ENCODE measurements around the gene CHCHD5. TPM values are rescaled to one million over a fixed set of nuclear protein-coding genes. Genes with fewer than 3 reads are reported as not detected.

Gene CHCHD5
- total RNA-seq, 1 donor from 2014 or later, result 12.9 TPM

GRCh38 chr2:112572005-112572404, 12.4 kb upstream of the CHCHD5 start:
- Histone ChIP-seq H3K79me2 (ENCODE audit: low read depth) (no peaks in the 10 kb centered on the region), H2AFZ (replicated peaks) (no peak overlapping the region), H4K20me1 (ENCODE audit: low read depth) (no peaks in the 10 kb centered on the region), H3K36me3 (peaks cover 9% of the 10 kb centered on the region), H3K4me2 (no peak overlapping the region), H3K9ac (no peak overlapping the region), H3K4me3 (no peak overlapping the region), H3K27ac (no peak overlapping the region), H3K4me1 (no peaks in the 10 kb centered on the region), H3K9me3 (ENCODE audit: low read depth) (no peaks in the 10 kb centered on the region), H3F3A (ENCODE audit: low read depth) (no peaks in the 10 kb centered on the region), H3K27me3 (no peaks in the 10 kb centered on the region)
- no peak for TF ChIP-seq EZH2 (IDR thresholded peaks at IDR 0.05)
- TF ChIP-seq CTCF (IDR thresholded peaks at IDR 0.05), result no peak
- TF ChIP-seq EZH2phosphoT487 (IDR thresholded peaks at IDR 0.05), result no peak
- Mint-ChIP-seq H3K4me1 (no peaks in the 10 kb centered on the region), H3K4me3 (no peak overlapping the region), H3K9me3 (no peaks in the 10 kb centered on the region), H3K36me3 (peaks cover 45% of the 10 kb centered on the region), H3K27ac (no peak overlapping the region), H3K27me3 (ENCODE audit: insufficient read depth, low read depth) (no peaks in the 10 kb centered on the region)
- DNase-seq (ENCODE audit: low spot score), result no peak

GRCh38 chr2:112577756-112578155, 6.7 kb upstream of the CHCHD5 start:
- TF ChIP-seq CTCF (IDR thresholded peaks at IDR 0.05) (peak; percentile 24), EZH2 (IDR thresholded peaks at IDR 0.05) (no peak)
- H3K36me3 Mint-ChIP-seq, result peaks cover 18% of the 10 kb centered on the region
- DNase-seq (ENCODE audit: low spot score), result peak; percentile 16
- H2AFZ ChIP-seq (replicated peaks), result no peak overlapping the region
- H3K4me3 ChIP-seq, result no peak overlapping the region
- H3K9me3 Mint-ChIP-seq, result no peaks in the 10 kb centered on the region
- no peak overlapping the region for H3K27ac ChIP-seq
- H3K9ac ChIP-seq, result no peak overlapping the region
- no peaks in the 10 kb centered on the region for H3K79me2 ChIP-seq (ENCODE audit: low read depth)
- no peaks in the 10 kb centered on the region for H3K9me3 ChIP-seq (ENCODE audit: low read depth)
- H3K27me3 ChIP-seq, result no peaks in the 10 kb centered on the region
- H3K4me1 ChIP-seq, result no peaks in the 10 kb centered on the region
- no peak overlapping the region for H3K4me2 ChIP-seq
- H3K27ac Mint-ChIP-seq, result no peak overlapping the region
- no peak overlapping the region for H3K4me3 Mint-ChIP-seq
- H3K36me3 ChIP-seq, result peaks cover 4% of the 10 kb centered on the region
- peaks cover 2% of the 10 kb centered on the region for H3K4me1 Mint-ChIP-seq
- H3F3A ChIP-seq (ENCODE audit: low read depth), result peaks cover 3% of the 10 kb centered on the region
- no peaks in the 10 kb centered on the region for H3K27me3 Mint-ChIP-seq (ENCODE audit: insufficient read depth, low read depth)
- H4K20me1 ChIP-seq (ENCODE audit: low read depth), result peaks cover 3% of the 10 kb centered on the region

GRCh38 chr2:112579241-112579640, 5.2 kb upstream of the CHCHD5 start:
- peaks cover 4% of the 10 kb centered on the region for H3K4me1 ChIP-seq
- H3K79me2 ChIP-seq (ENCODE audit: low read depth), result peaks cover 4% of the 10 kb centered on the region
- no peak overlapping the region for H3K4me3 ChIP-seq
- H3K36me3 ChIP-seq, result peaks cover 4% of the 10 kb centered on the region
- Mint-ChIP-seq H3K27me3 (ENCODE audit: insufficient read depth, low read depth) (no peaks in the 10 kb centered on the region), H3K9me3 (no peaks in the 10 kb centered on the region), H3K4me3 (no peak overlapping the region), H3K4me1 (peaks cover 8% of the 10 kb centered on the region), H3K27ac (no peak overlapping the region), H3K36me3 (peaks cover 17% of the 10 kb centered on the region)
- no peak overlapping the region for H2AFZ ChIP-seq (replicated peaks)
- H4K20me1 ChIP-seq (ENCODE audit: low read depth), result peaks cover 3% of the 10 kb centered on the region
- no peak for DNase-seq (ENCODE audit: low spot score)
- no peak overlapping the region for H3K9ac ChIP-seq
- H3K27ac ChIP-seq, result no peak overlapping the region
- no peaks in the 10 kb centered on the region for H3K27me3 ChIP-seq
- H3K9me3 ChIP-seq (ENCODE audit: low read depth), result no peaks in the 10 kb centered on the region
- TF ChIP-seq EZH2phosphoT487 (IDR thresholded peaks at IDR 0.05), result no peak
- H3F3A ChIP-seq (ENCODE audit: low read depth), result peaks cover 17% of the 10 kb centered on the region
- no peak overlapping the region for H3K4me2 ChIP-seq

- H3K9me3 Mint-ChIP-seq, result no peaks in the 10 kb centered on the region
- H3K27ac Mint-ChIP-seq, result no peak overlapping the region
Measured at GRCh38 chr2:112580084-112580483, 4.3 kb upstream of the CHCHD5 start.

More at GRCh38 chr2:112580084-112580483, 4.3 kb upstream of the CHCHD5 start:
- H3K4me1 Mint-ChIP-seq, result peaks cover 13% of the 10 kb centered on the region
- Histone ChIP-seq H3F3A (ENCODE audit: low read depth) (peaks cover 25% of the 10 kb centered on the region), H3K4me3 (no peak overlapping the region), H3K4me2 (no peak overlapping the region), H4K20me1 (ENCODE audit: low read depth) (peaks cover 3% of the 10 kb centered on the region), H3K9ac (no peak overlapping the region), H3K79me2 (ENCODE audit: low read depth) (peaks cover 4% of the 10 kb centered on the region), H3K4me1 (peaks cover 7% of the 10 kb centered on the region), H2AFZ (replicated peaks) (no peak overlapping the region), H3K27me3 (no peaks in the 10 kb centered on the region), H3K9me3 (ENCODE audit: low read depth) (no peaks in the 10 kb centered on the region), H3K36me3 (peaks cover 4% of the 10 kb centered on the region), H3K27ac (no peak overlapping the region)
- peaks cover 4% of the 10 kb centered on the region for H3K27me3 Mint-ChIP-seq (ENCODE audit: insufficient read depth, low read depth)
- H3K36me3 Mint-ChIP-seq, result peaks cover 12% of the 10 kb centered on the region
- no peak overlapping the region for H3K4me3 Mint-ChIP-seq
- no peak for TF ChIP-seq EZH2phosphoT487 (IDR thresholded peaks at IDR 0.05)
- TF ChIP-seq CTCF (IDR thresholded peaks at IDR 0.05), result no peak
- TF ChIP-seq EZH2 (IDR thresholded peaks at IDR 0.05), result no peak
- no peak for DNase-seq (ENCODE audit: low spot score)
